IMR-90 (cell line): ENCODE results near the gene BDNF. TPM values are rescaled to one million over a fixed set of nuclear protein-coding genes. Genes with fewer than 3 reads are reported as not detected.

Experiments
- ATAC-seq: fragments of 200-7000 bp; cut with Tn5 transposase; 2 replicates; pipeline ENCODE4 v1.9.1; 2020; ENCODE audit warnings: low read depth, mild to moderate bottlenecking, moderate library complexity
- BruUV-seq: library from RNA; stranded (reverse); fragments of 400-500 nt; replicated peaks from 2 replicates; lab custom pipeline; 2021; lab: Mats Ljungman, UMichigan
- CTCF ChIA-PET: fragments of 300-600 bp; formaldehyde crosslinking; extraction: SDS; loops from one replicate; lab custom pipeline; 2021; ENCODE audit warnings: antibody characterized with exemption; lab: Yijun Ruan, JAX
- POLR2A ChIA-PET: fragments of 300-600 bp; sonication (Branson Sonifier 250); formaldehyde crosslinking; loops from one replicate; lab custom pipeline; 2022; ENCODE audit warnings: antibody characterized with exemption; ENCODE audit not compliant: unreplicated experiment; lab: Charles Lee
- DNase-seq: peaks from one replicate; pipeline ENCODE4 v3.0.0; 2013
- H2AFZ ChIP-seq: replicated peaks from 2 replicates; pipeline ENCODE3; 2013; ENCODE audit warnings: low read length, mild to moderate bottlenecking; ENCODE audit not compliant: poor library complexity
- H2AK5ac ChIP-seq: 2 replicates; pipeline ENCODE4 v1.6.1; 2013; ENCODE audit warnings: low read depth, low read length, inconsistent platforms
- H2AK9ac ChIP-seq: replicated peaks from 2 replicates; pipeline ENCODE3; 2013; ENCODE audit warnings: mild to moderate bottlenecking, low read depth, low read length, moderate library complexity; ENCODE audit not compliant: poor library complexity
- H2BK120ac ChIP-seq: 2 replicates; pipeline ENCODE4 v1.6.1; 2013; ENCODE audit warnings: low read depth, low read length, inconsistent platforms
- H2BK15ac ChIP-seq: 3 replicates; pipeline ENCODE4 v1.6.1; 2013; ENCODE audit warnings: low read depth, low read length, inconsistent platforms
- H2BK20ac ChIP-seq: 2 replicates; pipeline ENCODE4 v1.6.1; 2013; ENCODE audit warnings: low read depth, mild to moderate bottlenecking, inconsistent platforms, low read length, moderate library complexity
- H2BK5ac ChIP-seq: 2 replicates; pipeline ENCODE4 v1.6.1; 2013; ENCODE audit warnings: mild to moderate bottlenecking, low read depth, low read length, inconsistent platforms; ENCODE audit not compliant: poor library complexity, severe bottlenecking
- H3K14ac ChIP-seq: replicated peaks from 2 replicates; pipeline ENCODE4 v1.6.1; 2013; ENCODE audit warnings: low read depth, low read length, inconsistent platforms
- H3K18ac ChIP-seq: 2 replicates; pipeline ENCODE4 v1.6.1; 2013; ENCODE audit warnings: low read depth, low read length, control low read depth
- H3K23ac ChIP-seq: 2 replicates; pipeline ENCODE4 v1.6.1; 2013; ENCODE audit warnings: low read depth, low read length, inconsistent platforms
- H3K27ac ChIP-seq: 2 replicates; pipeline ENCODE4 v1.5.1; 2013; ENCODE audit warnings: mild to moderate bottlenecking, control low read depth, low read length; ENCODE audit not compliant: insufficient read depth
- H3K27me3 ChIP-seq: 2 replicates; pipeline ENCODE4 v1.6.1; 2013; ENCODE audit warnings: low read length; ENCODE audit not compliant: control insufficient read depth, insufficient read depth
- H3K36me3 ChIP-seq: 2 replicates; pipeline ENCODE4 v1.6.1; 2013; ENCODE audit warnings: low read length, mixed read lengths; ENCODE audit not compliant: control insufficient read depth, insufficient read depth
- H3K4ac ChIP-seq: 2 replicates; pipeline ENCODE4 v1.6.1; 2013; ENCODE audit warnings: low read depth, low read length, inconsistent platforms
- H3K4me1 ChIP-seq: 2 replicates; pipeline ENCODE4 v1.6.1; 2013; ENCODE audit warnings: low read length, mixed read lengths; ENCODE audit not compliant: control insufficient read depth, insufficient read depth
- H3K4me2 ChIP-seq: 2 replicates; pipeline ENCODE4 v1.6.1; 2013; ENCODE audit warnings: low read depth, mild to moderate bottlenecking, control low read depth, low read length, moderate library complexity
- H3K4me3 ChIP-seq: 2 replicates; pipeline ENCODE4 v1.5.1; 2013; ENCODE audit warnings: low read depth, mild to moderate bottlenecking, control low read depth, low read length, moderate library complexity; ENCODE audit not compliant: insufficient read depth
- H3K56ac ChIP-seq: 2 replicates; pipeline ENCODE4 v1.6.1; 2013; ENCODE audit warnings: low read length, inconsistent platforms; ENCODE audit not compliant: insufficient read depth; ENCODE audit errors: extremely low read depth
- H3K79me1 ChIP-seq, 2 experiments: 2 replicates each; pipeline ENCODE4 v1.6.1; 2013; ENCODE audit warnings: low read length in 2 of 2, inconsistent platforms in 1 of 2, low read depth in 1 of 2
- H3K9ac ChIP-seq: 2 replicates; pipeline ENCODE4 v1.6.1; 2013; ENCODE audit warnings: low read depth, low read length, control low read depth
- H3K9me1 ChIP-seq: 2 replicates; pipeline ENCODE4 v1.6.1; 2013; ENCODE audit warnings: low read length, inconsistent platforms; ENCODE audit not compliant: insufficient read depth
- H3K9me3 ChIP-seq: 2 replicates; pipeline ENCODE4 v1.6.1; 2013; ENCODE audit warnings: low read length; ENCODE audit not compliant: control insufficient read depth, insufficient read depth
- H4K20me1 ChIP-seq: 2 replicates; pipeline ENCODE4 v1.6.1; 2013; ENCODE audit warnings: low read length, inconsistent platforms; ENCODE audit not compliant: insufficient read depth
- H4K5ac ChIP-seq: 2 replicates; pipeline ENCODE4 v1.6.1; 2013; ENCODE audit warnings: mild to moderate bottlenecking, low read depth, low read length, control low read depth
- H4K8ac ChIP-seq, 2 experiments: 2 replicates each; pipeline ENCODE4 v1.6.1; 2013; ENCODE audit warnings: low read depth in 2 of 2, low read length in 2 of 2, control low read depth in 1 of 2, inconsistent platforms in 1 of 2
- H4K91ac ChIP-seq: 2 replicates; pipeline ENCODE4 v1.6.1; 2013; ENCODE audit warnings: low read depth, low read length, inconsistent platforms; ENCODE audit not compliant: insufficient read depth
- BHLHE40 ChIP-seq: fragments of 150-350 bp; IDR thresholded peaks from 2 replicates; pipeline ENCODE4 v1.6.1; 2016; ENCODE audit warnings: mild to moderate bottlenecking, low read depth, low read length
- CHD1 ChIP-seq: IDR thresholded peaks from 2 replicates; pipeline ENCODE4 v1.6.1; 2012; ENCODE audit warnings: low read depth, low read length, improper control_type of control experiment
- CTCF ChIP-seq: conservative IDR thresholded peaks from 2 replicates; pipeline ENCODE4 v1.5.1; 2012; ENCODE audit warnings: mild to moderate bottlenecking, low read depth, low read length, improper control_type of control experiment
- FOS ChIP-seq: fragments of 150-350 bp; IDR thresholded peaks from 2 replicates; pipeline ENCODE4 v1.6.1; 2016; ENCODE audit warnings: low read depth, low read length
- MAZ ChIP-seq: IDR thresholded peaks from 2 replicates; pipeline ENCODE4 v1.6.1; 2012; ENCODE audit warnings: low read depth, mild to moderate bottlenecking, low read length, improper control_type of control experiment, moderate library complexity, borderline replicate concordance
- MXI1 ChIP-seq: IDR thresholded peaks from 2 replicates; pipeline ENCODE4 v1.6.1; 2012; ENCODE audit warnings: low read depth, mild to moderate bottlenecking, low read length, moderate library complexity, borderline replicate concordance
- NFE2L2 ChIP-seq: fragments of 150-350 bp; IDR thresholded peaks from 2 replicates; pipeline ENCODE4 v1.6.1; 2016; ENCODE audit warnings: low read depth, mild to moderate bottlenecking, low read length
- POLR2A ChIP-seq: IDR thresholded peaks from 2 replicates; pipeline ENCODE4 v1.6.1; 2012; ENCODE audit warnings: mild to moderate bottlenecking, low read depth, low read length
- RAD21 ChIP-seq: IDR thresholded peaks from 2 replicates; pipeline ENCODE4 v1.6.1; 2012; ENCODE audit warnings: low read length, improper control_type of control experiment
- RCOR1 ChIP-seq: IDR thresholded peaks from 2 replicates; pipeline ENCODE4 v1.6.1; 2012; ENCODE audit warnings: mild to moderate bottlenecking, low read length, improper control_type of control experiment; ENCODE audit not compliant: insufficient replicate concordance
- RFX5 ChIP-seq: IDR thresholded peaks from 2 replicates; pipeline ENCODE4 v1.8.0; 2012; ENCODE audit warnings: low read depth, mild to moderate bottlenecking, low read length, moderate library complexity
- WGBS, 2 experiments: methylation state at CpG; one replicate each; pipeline versions ENCODE4 v1.1.5 to v1.1.7; 2013; ENCODE audit warnings: missing lambda C conversion rate in 2 of 2; ENCODE audit not compliant: insufficient read length in 1 of 2; ENCODE audit errors: extremely low coverage in 2 of 2; 5-methylcytosine and 5-hydroxymethylcytosine counted together
- dilution Hi-C: fragments of 300-500 bp; cut with HindIII; formaldehyde crosslinking; loops from one replicate; pipeline ENCODE4 v1.14.3; 2018; ENCODE audit warnings: low sequenced_read_pairs; ENCODE audit not compliant: unreplicated experiment
- in situ Hi-C: fragments of 300-500 bp; cut with MboI; formaldehyde crosslinking; loops from 3 replicates; pipeline ENCODE4 v1.14.3; 2019; ENCODE audit warnings: low sequenced_read_pairs, inconsistent platforms, mixed read lengths
- intact Hi-C: fragments of 100-400 bp; cut with micrococcal nuclease; formaldehyde crosslinking; loops from 2 replicates; pipeline ENCODE4 v1.10.0; 2022
- polyA plus RNA-seq, 3 experiments: library from polyadenylated mRNA; depleted of rRNA; stranded (reverse); fragments of >200 nt; gene quantifications; 2 replicates each; pipeline ENCODE4 v1.2.3, GENCODE V29; 2012; ENCODE audit warnings: low replicate concordance in 1 of 3
- total RNA-seq: library from RNA; depleted of rRNA; stranded (reverse); fragments of >200 nt; gene quantifications from 2 replicates; pipeline ENCODE4 v1.2.3, GENCODE V29; 2012

BDNF gene
- total and polyA plus RNA-seq, 2 of the 4 experiments (the other 2 are of a cell fraction), result 94.8 to 152 TPM

DNA sequence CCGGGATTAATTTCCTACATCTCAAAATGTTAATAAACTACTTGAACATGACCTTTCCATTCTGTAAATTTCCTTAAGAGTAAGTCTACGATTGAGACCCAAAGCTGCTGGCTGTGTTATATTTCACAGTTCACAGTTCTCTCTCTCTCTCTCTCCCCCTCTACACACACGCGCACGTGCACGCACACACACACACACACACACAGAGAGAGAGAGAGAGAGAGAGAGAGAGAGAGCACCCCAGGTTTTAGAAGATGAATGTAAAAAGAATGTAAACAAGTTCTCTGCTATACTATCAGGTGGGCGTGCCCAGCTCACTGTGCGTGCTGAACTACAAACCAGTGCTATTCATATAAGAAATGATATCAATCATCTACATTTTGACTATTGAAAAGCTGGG, 3.3 kb downstream of the BDNF start:
- no TSS peak for BruUV-seq
- Histone ChIP-seq H2BK20ac (no peak overlapping the region), H3K79me1 (peaks cover 0 to 33% of the 10 kb centered on the region in 2 experiments; a peak in 2 of 4 replicates), H2BK5ac (peak overlapping the region; percentile 92), H3K56ac (peak overlapping the region; percentile 40), H3K36me3 (peaks cover 14% of the 10 kb centered on the region), H4K5ac (no peak overlapping the region), H3K9me3 (no peaks in the 10 kb centered on the region), H2BK120ac (no peak overlapping the region), H3K9me1 (peaks cover 4% of the 10 kb centered on the region), H3K23ac (no peak overlapping the region; the same call in 1 of the 2 replicates), H3K4me1 (peaks cover 4% of the 10 kb centered on the region; the same call in 1 of the 2 replicates), H3K18ac (peak overlapping the region; percentile 10; the same call in 1 of the 2 replicates), H3K14ac (no peak overlapping the region), H4K91ac (no peak overlapping the region), H2AK5ac (no peak overlapping the region), H2AFZ (no peak overlapping the region), H2BK15ac (no peak overlapping the region), H3K9ac (peak overlapping the region; percentile 98), H3K4me2 (peak overlapping the region; percentile 99), H3K4me3 (peak overlapping the region; percentile 85), H4K20me1 (peaks cover 79% of the 10 kb centered on the region), H2AK9ac (no peak overlapping the region), H3K27ac (peak overlapping the region; percentile 70), H3K4ac (no peak overlapping the region), H4K8ac (peak overlapping the region in 1 of 2 experiments; percentile 8; a peak in 1 of 4 replicates), H3K27me3 (no peaks in the 10 kb centered on the region)
- ChIA-PET POLR2A (interaction anchor here (0.9 kb wide), 1 partner anchor 1462 kb away, joined by 3 read pairs; no protein-coding TSS in a partner anchor), CTCF (interaction anchor here (0.7 to 0.8 kb wide), 2 partner anchors 20 to 836 kb away, joined by 3 read pairs; no protein-coding TSS in a partner anchor)
- TF ChIP-seq RAD21, result no peak
- no peak for TF ChIP-seq RFX5
- TF ChIP-seq CTCF, result no peak
- peak; percentile 27; the same call in 1 of the 2 replicates for TF ChIP-seq MXI1
- TF ChIP-seq BHLHE40, result peak; percentile 98
- no peak for TF ChIP-seq MAZ
- 0 out of 2 replicates have a peak, but pooled peaks have one; percentile 78 for TF ChIP-seq CHD1
- TF ChIP-seq RCOR1, result no peak
- 0 out of 2 replicates have a peak, but pooled peaks have one; percentile 7 for TF ChIP-seq FOS
- TF ChIP-seq POLR2A, result no peak
- no peak for TF ChIP-seq NFE2L2
- DNase-seq (peak; percentile 85), ATAC-seq (no peak)
- intact Hi-C loops (loop anchor here (5.0 kb wide), 1 partner anchor 645 kb away; no protein-coding TSS in a partner anchor), in situ Hi-C loops (loop anchor here (10.0 kb wide), 1 partner anchor 998 kb away; no protein-coding TSS in a partner anchor), dilution Hi-C loops (no loop called here)
- no CpG with 5 or more reads among the region's 8 CpGs for WGBS, 2 experiments
